SU-DHL-6 (cell line): ENCODE results near the gene TCF4.

Source experiments
- CTCF ChIP-seq: fragments of 200-600 bp; sonication (generic); IDR thresholded peaks from one replicate; pipeline ENCODE4 v1.5.1; 2017; ENCODE audit warnings: antibody characterized with exemption, mild to moderate bottlenecking, low read length, moderate library complexity; ENCODE audit not compliant: insufficient read depth, poor library complexity, severe bottlenecking
- EZH2phosphoT487 ChIP-seq: fragments of 200-600 bp; sonication (generic), shearing (Covaris generic); conservative IDR thresholded peaks from 2 replicates; pipeline ENCODE4 v1.6.1; 2018; ENCODE audit warnings: mild to moderate bottlenecking, antibody characterized with exemption, low read length, moderate library complexity, mixed read lengths

GRCh38 chr18:55440988-55441387 is 147.0 kb downstream of the TCF4 start:
- TF ChIP-seq CTCF, result no peak
- no peak for TF ChIP-seq EZH2phosphoT487
